Fibroblast of skin of abdomen (primary cell): Measurements from ENCODE around the gene CHML.

ENCODE experiments used
- DNase-seq: peaks from one replicate; pipeline ENCODE4 v3.0.0-alpha.2; 2013

Gene CHML

GRCh38 chr1:241615043-241615974 lies 24.9 kb downstream of the CHML start:
- no peak for DNase-seq

GRCh38 chr1:241614572-241614971 lies 25.6 kb downstream of the CHML start:
- DNase-seq: no peak

GRCh38 chr1:241614144-241614543 lies 26.0 kb downstream of the CHML start:
- no peak for DNase-seq

- DNase-seq: peak; percentile 84
Measured at GRCh38 chr1:241612533-241613477, 27.4 kb downstream of the CHML start.

GRCh38 chr1:241611736-241612135 lies 28.4 kb downstream of the CHML start:
- no peak for DNase-seq

- DNase-seq: peak; percentile 63
Measured at GRCh38 chr1:241611063-241611462, 29.1 kb downstream of the CHML start.

- DNase-seq: no peak
Measured at GRCh38 chr1:241610056-241610815, 29.9 kb downstream of the CHML start.

GRCh38 chr1:241608379-241609033 lies 31.7 kb downstream of the CHML start:
- DNase-seq: no peak

- no peak for DNase-seq
Measured at GRCh38 chr1:241607497-241607896, 32.7 kb downstream of the CHML start.

GRCh38 chr1:241606544-241606943 lies 33.6 kb downstream of the CHML start:
- DNase-seq: no peak

GRCh38 chr1:241605146-241605805 lies 34.9 kb downstream of the CHML start:
- DNase-seq: no peak

- no peak for DNase-seq
Measured at GRCh38 chr1:241603731-241604245, 36.4 kb downstream of the CHML start.

- peak; percentile 74 for DNase-seq
Measured at GRCh38 chr1:241600496-241600901, 39.7 kb downstream of the CHML start.

- no peak for DNase-seq
Measured at GRCh38 chr1:241598249-241598648, 41.9 kb downstream of the CHML start.

GRCh38 chr1:241596633-241597032 lies 43.5 kb downstream of the CHML start:
- no peak for DNase-seq

- DNase-seq: no peak
Measured at GRCh38 chr1:241593186-241593585, 47.0 kb downstream of the CHML start.

GRCh38 chr1:241592273-241592958 lies 47.8 kb downstream of the CHML start:
- DNase-seq: peak; percentile 61

- no peak for DNase-seq
Measured at GRCh38 chr1:241591736-241592135, 48.4 kb downstream of the CHML start.

GRCh38 chr1:241591317-241591716 lies 48.9 kb downstream of the CHML start:
- no peak for DNase-seq

- DNase-seq: no peak
Measured at GRCh38 chr1:241590719-241591118, 49.5 kb downstream of the CHML start.
